Measurements from ENCODE around the gene TXNRD2.

TXNRD2 gene

DNA sequence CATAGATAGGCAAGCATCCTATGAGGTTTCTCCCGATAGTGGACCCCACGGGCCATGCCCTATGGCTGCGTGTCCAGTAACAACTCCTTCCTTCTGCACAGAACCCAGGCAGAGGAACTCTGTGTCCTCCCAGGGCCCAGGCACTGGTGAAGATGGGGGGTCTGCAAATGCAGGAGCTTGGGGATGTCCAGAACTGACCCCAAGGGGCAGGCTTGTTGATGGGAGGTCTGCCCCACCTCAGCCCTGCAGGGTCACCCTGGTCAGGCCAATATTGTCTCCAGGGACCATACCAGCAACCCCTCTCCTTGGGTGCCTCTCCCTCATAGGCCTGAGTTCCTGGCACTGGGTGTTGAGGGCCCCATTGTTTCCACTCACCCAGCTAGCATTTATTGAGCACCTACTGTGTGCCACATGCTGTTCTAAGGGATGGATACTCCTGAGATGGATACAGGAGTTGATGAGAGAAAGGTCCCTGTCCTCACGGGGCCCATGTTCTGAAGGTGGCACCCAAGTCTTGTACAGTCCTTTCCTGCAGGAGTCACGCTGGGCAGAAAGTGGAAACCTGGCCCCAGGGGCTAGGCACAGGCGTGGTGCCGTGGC, 26.3 kb upstream of the TXNRD2 start:
- no peak for DNase-seq (ENCODE audit: low read depth in 2 of 3, low spot score in 1 of 3)

DNA sequence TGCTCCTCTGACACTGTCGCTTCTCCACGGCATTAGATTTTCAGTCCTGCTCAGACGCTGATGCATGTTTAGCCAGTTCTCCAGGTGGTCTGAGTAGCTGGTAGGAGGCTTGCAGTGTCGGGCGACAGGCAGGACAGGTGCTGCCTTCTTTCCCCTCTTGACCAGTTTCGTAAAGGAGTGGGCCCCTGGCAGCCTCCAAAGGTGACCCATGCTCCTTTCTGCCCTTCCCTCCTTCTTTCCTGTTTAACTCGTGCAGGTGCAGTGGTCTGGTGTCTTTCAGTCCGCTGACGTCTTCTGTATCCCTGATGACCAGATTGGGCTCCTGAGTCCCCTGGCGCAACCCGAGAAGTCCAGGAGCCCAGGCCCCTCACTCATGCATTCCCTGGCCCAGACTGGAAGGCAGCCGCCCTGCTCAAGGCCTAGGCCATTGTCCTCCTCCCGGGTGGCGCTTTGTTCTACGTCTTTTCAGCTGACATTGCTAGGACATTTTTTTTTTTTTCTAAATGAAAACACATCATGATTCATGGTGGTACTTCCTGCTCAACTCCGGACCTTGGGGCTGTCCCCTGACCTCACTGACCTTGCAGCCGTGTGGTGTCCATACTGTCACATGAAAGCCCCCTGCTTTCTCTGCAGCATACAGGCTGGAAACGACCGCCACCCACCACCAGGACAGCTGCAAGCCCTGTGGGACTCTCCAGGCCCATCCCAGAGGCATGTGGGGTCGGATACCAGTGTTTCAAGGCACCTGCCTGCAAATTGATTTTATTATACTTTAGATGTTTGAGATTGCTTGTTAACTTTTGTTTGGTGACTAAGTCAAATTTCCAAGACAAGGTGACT, 25.5 kb upstream of the TXNRD2 start:
- DNase-seq (ENCODE audit: low read depth in 2 of 3, low spot score in 1 of 3) = no peak

GRCh38 chr22:19965771-19966709, 24.4 kb upstream of the TXNRD2 start:
- DNase-seq (ENCODE audit: low read depth in 2 of 3, low spot score in 1 of 3) = no peak

GRCh38 chr22:19964701-19965386, 23.2 kb upstream of the TXNRD2 start:
- no peak for DNase-seq (ENCODE audit: low read depth in 2 of 3, low spot score in 1 of 3)

- DNase-seq (ENCODE audit: low read depth in 2 of 3, low spot score in 1 of 3) = no peak
Observed at GRCh38 chr22:19963863-19964642, 22.4 kb upstream of the TXNRD2 start.

- peak in 1 of 3 donors; percentile 44 for DNase-seq (ENCODE audit: low read depth in 2 of 3, low spot score in 1 of 3)
Observed at GRCh38 chr22:19962909-19963806, 21.5 kb upstream of the TXNRD2 start.

- peak; percentile 53 to 73 (median 63) for DNase-seq (ENCODE audit: low read depth in 2 of 3, low spot score in 1 of 3)
Observed at GRCh38 chr22:19962246-19962908, 20.8 kb upstream of the TXNRD2 start.

- no peak for DNase-seq (ENCODE audit: low read depth in 2 of 3, low spot score in 1 of 3)
Observed at GRCh38 chr22:19961868-19962245, 20.2 kb upstream of the TXNRD2 start.

- no peak for DNase-seq (ENCODE audit: low read depth in 2 of 3, low spot score in 1 of 3)
Observed at GRCh38 chr22:19961201-19961580, 19.6 kb upstream of the TXNRD2 start.

DNA sequence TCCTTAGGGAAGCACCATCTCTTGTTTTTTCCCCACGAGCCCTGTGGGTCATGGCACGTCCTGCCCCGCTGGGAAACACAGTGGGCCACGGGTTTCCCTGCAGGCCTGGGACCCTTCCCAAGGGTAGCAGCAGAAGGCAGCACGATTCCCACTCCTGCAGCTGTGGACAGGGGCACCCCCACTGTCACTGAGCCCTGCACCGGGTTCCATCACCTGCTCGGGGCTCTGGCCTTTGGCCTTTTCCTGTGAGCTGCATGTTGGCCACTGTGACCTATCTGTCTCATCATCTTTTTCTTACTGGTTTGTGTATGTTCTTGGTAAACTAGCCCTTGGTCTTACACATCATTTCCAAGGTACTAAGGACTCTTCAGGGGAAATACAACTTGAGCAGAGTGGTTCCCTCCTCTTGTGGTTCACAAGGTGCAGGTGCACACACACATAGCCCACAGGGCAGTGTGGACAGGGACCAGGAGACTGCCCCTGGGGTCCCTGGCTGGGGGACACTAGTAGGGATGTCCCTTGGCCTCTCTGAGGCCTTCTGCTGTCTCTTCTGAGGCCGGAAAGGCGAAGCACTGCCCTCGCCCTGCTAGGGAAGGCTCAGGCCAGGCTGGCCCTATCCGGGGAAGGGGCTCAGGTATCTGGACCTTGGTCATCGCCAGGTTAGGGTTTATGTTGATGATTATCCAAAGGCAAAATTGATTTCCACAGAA, 19.0 kb upstream of the TXNRD2 start:
- DNase-seq (ENCODE audit: low read depth in 2 of 3, low spot score in 1 of 3) = no peak

DNA sequence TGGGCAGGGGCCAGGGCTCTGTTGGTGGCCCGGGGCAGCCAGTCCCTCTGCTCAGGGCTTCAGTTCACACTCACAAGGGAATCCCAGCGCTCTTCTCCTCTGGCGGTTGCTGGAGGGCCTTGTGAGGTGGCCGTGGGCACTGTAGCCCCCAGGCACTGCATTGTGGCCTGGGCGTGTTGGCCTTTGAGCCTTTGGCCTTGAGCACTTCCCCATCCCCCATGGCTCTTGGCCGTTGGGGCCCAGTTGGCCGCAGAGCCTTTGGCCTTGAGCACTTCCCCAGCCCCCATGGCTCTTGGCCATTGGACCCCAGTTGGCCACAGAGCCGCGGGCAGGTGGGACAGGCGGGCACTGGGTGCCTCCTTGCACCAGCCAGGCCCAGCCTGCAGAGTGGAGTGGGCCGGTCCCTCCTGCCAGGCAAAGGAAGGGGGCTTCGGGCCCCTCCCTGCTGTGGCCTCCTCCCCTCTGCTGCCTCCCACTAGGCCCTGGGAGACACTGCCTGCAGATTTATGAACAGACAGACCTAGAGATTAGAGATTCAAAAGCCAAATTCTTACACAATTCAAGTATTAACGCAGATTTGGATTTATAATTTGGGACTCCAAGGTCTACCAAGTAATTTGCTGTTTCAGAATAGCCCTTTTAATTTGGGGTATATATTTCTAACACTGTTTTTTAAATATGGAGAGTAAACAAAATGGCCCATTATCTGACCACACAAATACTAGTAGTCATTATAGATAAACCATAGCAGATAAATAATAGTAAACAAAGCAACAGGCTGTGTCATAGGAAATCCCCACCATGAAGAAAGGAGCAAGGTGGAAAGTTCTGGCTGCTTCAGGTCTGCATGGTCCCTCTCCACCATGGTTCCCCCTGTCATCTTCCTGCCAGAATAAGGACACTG, 18.2 kb upstream of the TXNRD2 start:
- no peak for DNase-seq (ENCODE audit: low read depth in 2 of 3, low spot score in 1 of 3)

DNA sequence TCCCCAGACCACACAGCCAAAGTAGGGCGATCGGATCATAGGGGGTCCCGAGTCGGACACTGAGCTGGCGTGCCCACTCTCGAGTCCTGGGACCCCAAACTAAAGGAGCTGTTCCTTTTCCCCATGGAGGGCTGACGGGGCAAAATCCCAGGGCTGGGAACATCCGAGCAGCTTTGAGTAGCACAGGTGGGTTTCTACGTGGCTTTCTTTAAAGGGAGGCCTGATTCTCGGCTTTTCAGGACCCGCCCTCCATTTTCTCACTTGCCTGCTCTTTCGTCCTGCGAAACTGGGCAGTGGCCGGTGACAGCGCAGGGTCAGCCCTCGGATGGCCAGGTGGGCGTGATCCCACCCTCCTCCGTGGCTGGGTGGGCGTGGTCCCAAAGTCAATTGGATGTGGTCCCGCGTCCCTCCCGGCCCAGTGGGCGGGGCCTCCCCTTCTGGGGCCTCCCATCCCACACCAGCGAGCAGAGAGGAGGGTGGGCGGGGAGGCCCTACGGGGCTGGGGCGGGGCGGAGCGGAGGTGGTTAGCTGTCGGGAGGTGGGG, 17.5 kb upstream of the TXNRD2 start:
- no peak for DNase-seq (ENCODE audit: low read depth in 2 of 3, low spot score in 1 of 3)

DNA sequence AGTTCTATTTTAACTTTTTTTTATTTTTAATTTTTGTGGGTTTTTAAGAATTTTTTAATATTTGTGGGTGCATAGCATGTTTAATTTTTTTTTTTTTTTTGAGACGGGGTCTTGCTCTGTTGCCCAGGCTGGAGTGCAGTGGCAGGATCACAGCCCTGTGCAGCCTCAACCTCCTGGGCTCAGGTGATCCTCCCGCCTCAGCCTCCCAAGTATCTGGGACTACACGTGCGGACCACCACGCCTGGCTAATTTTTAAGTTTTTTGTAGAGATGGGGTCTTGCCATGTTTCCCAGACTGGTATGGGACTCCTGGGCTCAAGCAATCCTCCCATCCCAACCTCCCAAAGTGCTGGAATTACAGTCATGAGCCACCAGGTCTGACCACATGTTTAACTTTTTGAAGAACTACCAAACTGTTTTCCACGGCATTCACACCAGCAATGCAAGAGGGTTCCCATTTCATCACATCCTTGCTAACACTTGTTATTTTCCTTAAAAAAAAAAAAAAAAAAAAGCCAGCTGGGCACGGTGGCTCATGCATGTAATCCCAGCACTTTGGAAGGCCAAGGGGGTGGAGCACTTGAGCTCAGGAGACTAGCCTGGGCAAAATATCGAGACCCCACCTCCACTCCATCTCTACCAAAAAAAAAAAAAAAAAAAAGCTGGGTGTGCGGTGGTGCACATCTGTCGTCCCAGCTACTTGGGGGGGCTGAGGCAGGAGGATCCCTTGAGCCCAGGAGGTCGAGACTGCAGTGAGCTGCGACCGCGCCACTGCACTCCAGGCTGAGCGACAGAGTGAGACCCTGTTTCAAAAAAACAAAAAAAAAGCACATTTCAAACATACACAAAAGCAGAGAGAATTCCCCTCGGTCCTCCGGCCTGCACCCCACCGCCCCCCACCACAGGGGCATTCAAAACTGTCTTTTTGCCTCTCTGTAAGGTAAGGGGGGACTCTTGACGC, 16.7 kb upstream of the TXNRD2 start:
- DNase-seq (ENCODE audit: low read depth in 2 of 3, low spot score in 1 of 3) = no peak

- DNase-seq (ENCODE audit: low read depth in 2 of 3, low spot score in 1 of 3) = no peak
Observed at GRCh38 chr22:19957445-19957844, 15.8 kb upstream of the TXNRD2 start.

GRCh38 chr22:19955241-19956128, 13.9 kb upstream of the TXNRD2 start:
- DNase-seq (ENCODE audit: low read depth in 2 of 3, low spot score in 1 of 3) = no peak

Data from stimulated activated CD4-positive, alpha-beta T cell treated with anti-CD3 and anti-CD28 coated beads, Interleukin-12 subunit alpha, Interleukin-12 subunit beta, amount 100 ng/mL, for 48 hours (primary cell).